NCI-H226 (cell line): ENCODE measurements around the gene SPINK7.
A peak's percentile ranks its signal among the peaks of the same experiment; 100 is the strongest.
"Not testable (repeated sequence)": the region's sequence is repeated elsewhere in the genome, so short reads cannot be mapped to it uniquely, and the experiment has no call there.

ENCODE experiments used
- DNase-seq: peaks from one replicate; pipeline ENCODE4 v3.0.0-alpha.2; 2015

The SPINK7 gene

DNA sequence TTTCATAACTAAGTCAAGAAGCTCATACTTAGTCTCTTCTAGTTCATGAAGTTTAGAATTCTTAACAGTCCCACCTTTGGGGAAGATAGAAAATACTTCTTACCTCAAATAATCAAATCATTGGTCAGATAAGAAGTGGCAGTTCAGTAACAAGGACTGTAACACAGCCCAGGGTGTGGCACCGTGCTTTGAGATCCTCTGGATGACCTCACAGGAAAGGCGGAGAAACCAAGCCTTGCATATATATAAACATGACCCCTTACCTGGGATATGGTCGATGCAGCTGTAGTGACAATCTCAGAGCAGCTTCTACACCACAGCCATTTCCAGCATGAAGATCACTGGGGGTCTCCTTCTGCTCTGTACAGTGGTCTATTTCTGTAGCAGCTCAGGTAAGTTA lies at the start of gene SPINK7:
Gene SPINK7, plus strand, starts transcription at position 271 of the 400 bp plus-strand sequence. Its CDS starts 61 bp downstream, at position 332.
- DNase-seq, result no peak

DNA sequence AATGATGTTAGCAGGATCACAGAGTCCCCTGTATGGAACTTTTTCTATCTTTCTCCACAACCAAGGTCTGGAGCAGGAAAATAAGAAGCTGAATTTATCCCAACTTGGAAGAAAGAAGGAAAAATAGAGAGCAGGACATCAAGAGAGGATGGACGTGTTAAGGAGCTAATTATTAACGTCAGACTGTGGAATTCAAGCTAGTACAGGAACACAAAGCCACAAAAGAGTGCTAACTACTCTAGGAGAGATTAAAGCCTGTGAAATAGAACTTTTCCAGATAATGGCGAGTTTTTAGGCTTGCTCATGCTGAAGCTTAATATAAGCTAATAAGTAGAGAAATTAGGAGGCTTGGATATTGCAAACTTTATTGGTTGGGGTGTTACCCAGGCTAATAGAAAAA lies 44.3 kb upstream of the SPINK7 start:
- no peak for DNase-seq

DNA sequence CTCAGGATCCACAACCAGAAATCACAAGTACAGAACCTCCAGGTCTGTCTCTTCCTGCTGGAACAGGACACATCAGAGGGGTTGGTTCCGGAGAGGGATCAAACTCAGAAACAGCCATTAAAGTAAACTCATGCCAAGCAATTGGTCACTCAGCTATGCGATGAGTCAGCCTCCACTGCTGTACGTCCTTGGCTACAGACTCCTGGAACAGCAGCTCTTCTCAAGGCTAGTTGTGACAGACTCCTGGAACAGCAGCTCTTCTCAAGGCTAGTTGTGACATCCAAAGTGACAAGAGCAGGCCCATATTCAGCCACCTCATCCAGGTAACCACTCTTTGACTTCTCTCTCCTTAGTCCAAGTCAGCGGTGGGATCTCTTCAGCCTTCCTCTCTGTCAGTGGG lies 43.7 kb upstream of the SPINK7 start, which contains the start of gene SPINK13:
Gene SPINK13, plus strand, starts transcription at position 229 of the 400 bp plus-strand sequence. CDS start 1,279 bp downstream, outside the sequence.
- DNase-seq, result peak; percentile 6

DNA sequence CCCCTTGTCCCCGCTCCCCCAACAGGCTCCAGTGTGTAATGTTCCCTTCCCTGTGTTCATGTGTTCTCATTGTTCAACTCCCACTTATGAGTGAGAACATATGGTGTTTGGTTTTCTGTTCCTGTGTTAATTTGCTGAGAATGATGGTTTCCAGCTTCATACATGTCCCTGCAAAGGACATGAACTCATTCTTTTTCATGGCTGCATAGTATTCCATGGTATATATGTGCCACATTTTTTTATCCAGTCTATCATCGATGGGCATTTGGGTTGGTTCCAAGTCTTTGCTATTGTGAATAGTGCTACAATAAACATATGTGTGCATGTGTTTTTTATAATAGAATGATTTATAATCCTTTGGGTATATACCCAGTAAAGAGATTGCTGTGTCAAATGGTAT lies 37.1 kb upstream of the SPINK7 start:
- DNase-seq, result not testable (repeated sequence)

DNA sequence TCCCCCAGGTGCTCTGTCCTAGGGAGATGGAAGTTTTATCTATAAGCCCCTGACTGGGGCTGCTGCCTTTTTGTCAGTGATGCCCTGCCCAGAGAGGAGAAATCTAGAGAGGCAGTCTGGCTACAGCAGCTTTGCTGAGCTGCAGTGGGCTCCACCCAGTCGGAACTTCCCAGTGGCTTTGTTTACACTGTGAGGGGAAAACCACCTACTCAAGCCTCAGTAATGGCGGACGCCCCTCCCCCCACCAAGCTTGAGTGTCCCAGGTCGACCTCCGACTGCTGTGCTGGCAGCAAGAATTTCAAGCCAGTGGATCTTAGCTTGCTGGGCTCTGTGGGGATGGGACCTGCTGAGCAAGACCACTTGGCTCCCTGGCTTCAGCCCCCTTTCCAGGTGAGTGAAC lies 31.3 kb upstream of the SPINK7 start:
- not testable (repeated sequence) for DNase-seq

DNA sequence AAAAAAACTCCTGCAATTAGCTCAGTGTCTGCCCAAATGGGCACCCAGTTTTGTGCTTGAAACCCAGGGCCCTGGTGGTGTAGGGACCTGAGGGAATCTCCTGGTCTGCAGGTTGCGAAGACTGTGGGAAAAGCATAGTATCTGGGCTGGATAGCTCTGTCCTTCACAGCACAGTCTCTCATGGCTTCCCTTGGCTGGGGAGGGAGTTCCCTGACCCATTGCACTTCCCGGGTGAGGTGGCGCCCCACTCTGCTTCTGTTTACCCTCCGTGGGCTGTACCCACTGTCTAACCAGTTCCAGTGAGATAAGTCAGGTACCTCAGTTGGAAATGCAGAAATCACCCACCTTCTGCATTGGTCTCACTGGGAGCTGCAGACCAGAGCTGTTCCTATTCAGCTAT lies 30.9 kb upstream of the SPINK7 start:
- not testable (repeated sequence) for DNase-seq

DNA sequence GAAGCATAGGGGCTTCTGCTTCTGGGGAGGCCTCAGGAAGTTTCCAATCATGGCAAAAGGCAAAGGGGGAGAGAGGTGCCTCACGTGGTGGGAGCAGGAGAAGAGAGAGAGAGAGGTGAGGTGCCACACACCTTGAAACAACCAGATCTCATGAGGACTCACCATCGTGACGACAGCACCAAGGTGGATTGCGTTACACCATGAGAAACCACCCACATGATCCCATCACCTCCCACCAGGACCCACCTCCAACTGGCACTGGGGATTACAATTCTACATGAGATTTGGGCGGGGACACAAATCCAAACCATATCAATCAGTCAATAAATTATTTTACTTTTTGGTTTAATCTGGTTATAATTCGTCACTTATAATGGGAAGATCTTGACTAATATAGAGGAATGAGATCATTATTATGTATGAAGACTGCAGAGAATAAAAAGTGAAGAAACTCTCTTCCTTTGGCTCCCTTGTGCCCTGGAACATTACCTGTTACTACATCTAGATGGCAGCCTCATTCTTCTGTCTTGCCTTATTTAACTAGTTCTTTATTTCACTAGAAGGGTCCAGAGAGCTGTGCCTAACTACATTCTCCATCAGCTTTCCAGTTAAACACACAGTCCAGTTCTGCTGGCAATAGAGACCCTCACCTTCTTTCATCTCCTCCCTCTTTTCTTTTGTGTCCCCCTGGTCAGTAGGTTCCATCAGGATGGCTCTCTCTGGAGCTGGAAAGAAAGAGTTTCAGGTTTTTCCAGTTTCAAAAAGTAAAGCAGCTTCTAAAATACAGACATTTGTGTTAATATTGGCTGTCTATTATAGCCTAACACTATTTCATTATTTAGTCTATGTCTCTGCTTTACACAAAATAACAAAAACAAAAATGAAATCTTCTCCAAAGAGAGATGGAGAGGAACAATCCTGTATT lies 21.7 kb upstream of the SPINK7 start:
- DNase-seq, result no peak

DNA sequence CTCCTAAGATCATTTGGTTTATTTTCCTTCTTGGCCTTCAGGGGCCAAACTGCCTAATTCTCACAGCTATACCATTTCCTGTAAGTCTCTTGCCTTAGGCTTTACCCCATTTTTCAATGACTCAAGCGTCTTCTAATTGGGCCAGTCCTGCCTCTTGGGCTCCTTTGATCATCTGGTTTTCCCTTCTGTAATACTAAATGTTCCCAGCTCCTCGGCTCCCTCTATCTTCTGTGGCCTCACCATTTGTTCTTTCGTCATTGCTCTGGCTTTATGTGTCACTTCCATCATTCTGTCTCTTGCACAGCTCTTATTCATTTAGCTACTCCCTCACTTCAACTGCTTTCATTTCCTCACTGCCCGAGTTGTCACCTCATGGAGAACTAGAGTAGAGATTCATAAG lies 14.5 kb upstream of the SPINK7 start:
- no peak for DNase-seq

DNA sequence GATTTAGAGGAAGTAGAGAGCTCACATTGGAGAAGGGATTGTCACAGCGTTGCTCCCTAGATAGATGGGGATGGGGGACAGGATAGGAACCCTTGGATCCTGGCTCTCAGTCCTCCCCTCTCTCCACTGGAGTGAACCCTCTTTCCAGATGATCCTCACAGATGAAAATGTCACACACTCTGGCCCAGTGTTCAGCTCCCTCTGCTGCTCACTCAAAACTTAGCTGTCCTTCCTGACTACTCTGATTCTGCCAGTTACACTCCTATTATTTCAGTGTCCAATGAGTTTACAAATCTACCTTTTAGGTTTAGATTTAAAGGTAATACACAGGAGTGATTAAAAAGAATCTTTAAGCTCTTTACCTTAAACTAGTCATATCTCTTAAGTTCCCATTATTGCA lies 5.8 kb upstream of the SPINK7 start:
- DNase-seq, result no peak

DNA sequence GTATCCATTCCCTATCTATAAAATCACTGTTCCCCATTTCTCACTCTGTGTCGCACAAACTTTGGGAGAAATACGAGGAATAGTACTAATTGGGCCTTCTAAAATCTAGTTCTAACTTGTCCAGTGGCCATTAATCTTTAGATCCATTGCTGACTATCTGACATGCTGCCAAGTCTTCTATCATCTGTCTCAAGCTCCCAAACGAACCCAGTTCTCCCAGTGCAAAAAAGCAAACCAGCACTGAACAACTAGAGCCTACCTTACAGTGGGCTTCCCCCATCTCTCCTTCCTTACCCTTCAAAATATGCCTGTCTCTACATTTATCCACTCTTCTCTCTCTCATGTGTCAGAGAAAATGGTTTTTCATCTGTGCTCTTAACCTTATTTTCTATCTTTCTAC lies 3.2 kb upstream of the SPINK7 start:
- no peak for DNase-seq

DNA sequence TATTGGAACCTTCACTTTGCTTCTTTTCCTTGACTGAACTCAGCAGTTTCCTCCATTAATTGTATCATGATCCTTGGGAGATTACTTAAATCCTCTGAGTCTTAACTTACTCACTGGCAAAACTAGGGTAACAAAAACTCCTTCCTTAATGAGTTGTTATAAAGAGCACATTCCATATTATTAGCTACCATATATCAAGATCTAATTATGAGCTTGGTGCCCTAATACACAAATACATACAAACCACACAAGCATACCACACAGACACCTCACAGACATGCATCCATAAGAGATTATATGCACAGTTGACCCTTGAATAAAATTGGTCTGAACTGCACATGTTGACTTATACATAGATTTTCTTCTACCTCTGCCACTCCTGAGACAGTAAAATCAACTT lies 2.5 kb upstream of the SPINK7 start:
- DNase-seq, result no peak

DNA sequence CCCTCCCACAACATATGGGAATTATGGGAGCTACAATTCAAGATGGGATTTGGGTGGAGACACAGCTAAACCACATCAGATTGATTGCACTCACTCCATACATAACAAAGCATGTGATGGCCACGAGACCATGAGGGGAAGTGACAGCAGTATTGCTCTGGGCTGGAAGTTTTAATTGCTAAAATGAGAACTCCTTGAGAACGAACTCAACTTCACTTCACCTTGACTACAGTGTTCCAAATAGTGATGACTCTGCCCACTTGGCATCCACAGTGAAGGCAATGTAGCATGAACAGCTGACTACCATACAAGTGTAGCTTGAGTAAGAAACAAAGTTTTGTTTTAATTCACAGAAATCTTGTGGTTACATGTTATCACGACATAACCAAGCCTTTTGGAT lies 739 bp upstream of the SPINK7 start:
- DNase-seq, result no peak

DNA sequence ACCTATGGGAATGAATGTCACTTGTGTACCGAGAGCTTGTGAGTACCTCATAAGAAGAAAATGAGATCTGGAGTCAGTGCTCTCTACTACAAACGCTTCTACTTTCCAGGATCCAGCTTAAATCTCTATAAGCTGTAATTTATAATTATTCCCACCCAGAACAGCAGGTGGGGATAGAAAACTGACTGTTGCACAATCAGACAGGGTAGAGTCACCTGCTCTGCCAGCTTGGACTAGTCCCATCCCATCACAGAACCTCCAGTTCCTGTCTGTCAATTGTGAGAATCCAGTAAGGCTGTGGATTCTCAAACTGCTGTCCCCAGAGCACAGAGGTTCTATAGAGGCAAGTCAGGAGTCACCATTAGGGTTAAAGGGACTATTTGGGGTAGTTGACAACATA lies 2.0 kb downstream of the SPINK7 start:
- DNase-seq, result no peak

DNA sequence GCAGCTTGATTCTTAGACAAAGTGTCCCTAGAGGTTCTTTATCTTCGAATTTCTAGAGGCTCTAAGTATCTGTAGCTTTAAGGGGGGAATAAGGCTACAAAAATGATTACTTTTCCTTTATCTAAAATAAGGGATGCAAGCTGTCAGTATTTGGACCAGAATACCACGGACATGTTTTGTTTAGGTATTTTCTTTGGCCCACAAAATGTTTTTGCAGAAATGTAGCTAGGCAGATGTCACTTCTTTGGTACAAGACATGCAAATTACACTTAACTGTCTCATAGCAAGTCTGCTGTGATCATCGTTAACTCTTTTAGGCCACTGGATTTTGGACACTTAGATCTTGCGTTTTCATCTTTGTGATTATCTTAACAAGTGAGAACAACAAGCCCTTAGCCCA lies 2.5 kb downstream of the SPINK7 start:
- DNase-seq, result no peak

DNA sequence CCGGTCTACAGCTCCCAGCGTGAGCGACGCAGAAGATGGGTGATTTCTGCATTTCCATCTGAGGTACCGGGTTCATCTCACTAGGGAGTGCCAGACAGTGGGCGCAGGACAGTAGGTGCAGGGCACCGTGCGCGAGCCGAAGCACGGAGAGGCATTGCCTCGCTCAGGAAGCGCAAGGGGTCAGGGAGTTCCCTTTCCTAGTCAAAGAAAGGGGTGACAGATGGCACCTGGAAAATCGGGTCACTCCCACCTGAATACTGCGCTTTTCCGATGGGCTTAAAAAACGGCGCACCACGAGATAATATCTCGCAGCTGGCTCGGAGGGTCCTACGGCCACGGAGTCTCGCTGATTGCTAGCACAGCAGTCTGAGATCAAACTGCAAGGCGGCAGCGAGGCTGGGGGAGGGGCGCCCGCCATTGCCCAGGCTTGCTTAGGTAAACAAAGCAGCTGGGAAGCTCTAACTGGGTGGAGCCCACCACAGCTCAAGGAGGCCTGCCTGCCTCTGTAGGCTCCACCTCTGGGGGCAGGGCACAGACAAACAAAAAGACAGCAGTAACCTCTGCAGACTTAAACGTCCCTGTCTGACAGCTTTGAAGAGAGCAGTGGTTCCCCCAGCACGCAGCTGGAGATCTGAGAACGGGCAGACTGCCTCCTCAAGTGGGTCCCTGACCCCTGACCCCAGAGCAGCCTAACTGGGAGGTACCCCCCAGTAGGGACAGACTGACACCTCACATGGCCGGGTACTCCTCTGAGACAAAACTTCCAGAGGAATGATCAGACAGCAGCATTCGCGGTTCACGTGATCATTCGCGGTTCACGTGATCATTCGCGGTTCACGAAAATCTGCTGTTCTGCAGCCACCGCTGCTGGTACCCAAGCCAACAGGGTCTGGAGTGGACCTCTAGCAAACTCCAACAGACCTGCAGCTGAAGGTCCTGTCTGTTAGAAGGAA lies 8.1 kb downstream of the SPINK7 start:
- not testable (repeated sequence) for DNase-seq

DNA sequence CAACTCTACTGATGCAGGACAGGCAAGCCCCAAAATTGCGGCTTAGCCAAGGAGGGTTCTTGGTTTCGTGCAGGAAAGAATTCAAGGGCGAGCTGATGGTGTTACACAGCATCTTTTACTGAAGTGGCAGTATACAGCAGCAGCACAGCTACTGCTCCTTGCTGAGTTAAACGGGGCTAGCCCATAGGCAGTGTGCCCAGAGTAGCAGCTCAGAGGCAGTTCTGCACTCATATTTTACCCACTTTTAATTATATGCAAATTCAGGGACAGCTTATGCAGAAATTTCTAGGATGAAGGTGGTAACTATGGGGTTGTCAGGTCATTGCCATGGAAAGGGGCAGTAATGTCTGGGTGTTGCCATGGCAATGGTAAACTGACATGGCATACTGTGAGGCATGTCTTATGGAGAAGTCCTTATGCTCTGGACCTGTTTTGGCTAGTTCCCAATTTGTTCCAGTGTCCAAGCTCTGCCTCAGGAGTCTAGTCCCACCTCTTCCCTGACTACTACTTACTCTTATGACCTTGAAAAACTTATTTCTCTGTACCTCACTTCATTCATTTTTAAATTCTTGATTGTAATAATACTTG lies 21.1 kb downstream of the SPINK7 start:
- DNase-seq, result no peak

DNA sequence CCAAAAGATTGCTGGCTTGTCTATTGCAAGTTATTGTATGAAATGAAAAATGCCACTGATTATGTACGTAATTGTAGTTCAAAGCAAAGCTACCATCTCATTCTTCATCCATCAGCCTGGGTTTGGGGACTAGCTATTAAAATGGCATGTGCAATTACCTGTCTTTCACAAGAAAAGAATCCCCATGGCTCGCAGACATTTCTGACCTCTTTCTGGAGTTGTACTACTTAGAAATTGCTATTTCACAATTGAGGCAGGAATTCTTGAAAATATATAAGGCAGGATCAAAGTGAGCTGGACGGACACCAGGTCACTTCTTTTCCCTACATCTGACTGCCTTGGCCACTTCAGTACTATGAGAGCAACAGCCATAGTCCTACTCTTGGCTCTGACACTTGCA lies 23.0 kb downstream of the SPINK7 start, which contains the start of gene SPINK9:
Gene SPINK9, plus strand, starts transcription at position 301 of the 400 bp plus-strand sequence. Its CDS starts 55 bp downstream, at position 356.
- no peak for DNase-seq

DNA sequence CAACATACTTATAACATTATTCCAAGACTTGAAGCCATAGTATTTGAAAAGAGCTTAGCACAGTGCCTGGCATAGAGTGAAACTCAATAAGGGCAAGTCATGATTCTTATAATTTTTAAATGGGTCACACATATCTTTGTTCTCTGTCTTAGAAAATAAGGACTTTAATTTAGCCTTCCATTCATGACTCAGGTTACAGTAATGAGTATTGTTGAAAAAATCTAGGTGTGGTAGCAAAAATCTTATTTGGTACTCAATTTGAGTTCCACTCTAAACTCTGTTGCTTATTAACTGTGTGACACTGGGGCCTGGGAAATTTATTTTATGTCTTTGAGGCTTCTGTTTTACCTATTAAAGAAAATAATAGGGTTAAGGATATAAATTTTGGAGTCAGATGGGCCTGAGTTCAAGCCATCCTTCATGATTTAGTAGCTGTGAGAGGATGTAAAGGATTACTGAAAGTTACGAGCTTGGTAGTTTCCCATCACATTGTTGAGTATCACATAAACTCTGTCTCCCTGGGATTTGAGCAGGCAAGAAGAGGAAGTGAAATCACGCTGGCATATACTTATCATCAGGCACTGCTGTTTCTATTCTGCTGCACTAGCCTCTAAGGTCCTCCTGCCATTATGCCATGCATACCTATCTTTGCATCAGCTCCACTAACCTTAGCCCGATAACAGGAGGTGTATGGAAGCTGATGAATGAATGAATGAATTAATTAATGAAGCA lies 24.6 kb downstream of the SPINK7 start:
- DNase-seq, result no peak

DNA sequence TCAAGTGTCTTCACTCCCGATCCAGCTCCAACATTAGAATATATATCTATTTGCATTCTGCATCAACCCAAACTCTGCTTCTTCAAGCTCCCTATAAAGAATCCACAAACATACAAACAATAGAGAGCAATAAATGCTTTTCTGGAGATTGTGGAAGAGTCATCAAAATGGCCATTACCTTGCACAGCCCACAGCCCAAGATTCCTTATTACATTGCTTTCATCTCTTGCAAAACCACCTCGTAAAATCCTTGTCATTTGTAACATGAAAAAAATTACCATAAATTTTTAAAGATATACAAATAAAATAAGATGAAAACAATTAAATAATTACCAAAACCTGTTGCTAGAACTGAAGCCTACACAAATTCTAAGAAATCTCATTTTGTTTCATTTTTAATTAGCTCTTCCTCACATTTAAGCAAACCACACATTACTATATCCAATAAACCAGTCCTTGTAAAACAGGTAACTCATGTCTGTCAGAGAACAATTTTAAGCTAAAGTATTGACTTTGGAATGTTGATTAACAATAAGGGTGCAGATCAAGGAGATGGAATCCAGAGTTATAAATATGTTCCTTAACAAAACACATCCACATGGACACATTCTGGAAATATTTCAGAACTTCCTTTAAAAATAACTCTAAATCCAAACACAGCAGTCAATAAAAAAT lies 30.3 kb downstream of the SPINK7 start:
- DNase-seq, result no peak

DNA sequence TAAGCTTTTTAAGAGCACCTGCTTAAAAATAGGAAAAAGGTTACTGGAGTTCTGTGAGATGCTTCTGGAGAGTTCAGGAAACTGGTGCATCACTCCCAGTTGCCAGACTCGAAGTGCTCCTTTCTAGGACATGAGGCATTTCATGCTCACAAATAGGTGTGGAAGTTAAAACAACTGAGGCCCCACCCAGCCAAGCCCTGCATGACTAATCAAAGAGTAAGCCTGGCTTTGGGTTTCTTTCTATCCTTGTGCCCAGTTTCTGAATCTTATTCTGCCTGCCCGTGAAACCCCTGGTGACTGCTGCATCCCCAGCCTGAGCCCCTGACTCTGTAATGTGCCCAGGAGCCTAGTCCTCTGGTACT lies 30.8 kb downstream of the SPINK7 start:
- no peak for DNase-seq

DNA sequence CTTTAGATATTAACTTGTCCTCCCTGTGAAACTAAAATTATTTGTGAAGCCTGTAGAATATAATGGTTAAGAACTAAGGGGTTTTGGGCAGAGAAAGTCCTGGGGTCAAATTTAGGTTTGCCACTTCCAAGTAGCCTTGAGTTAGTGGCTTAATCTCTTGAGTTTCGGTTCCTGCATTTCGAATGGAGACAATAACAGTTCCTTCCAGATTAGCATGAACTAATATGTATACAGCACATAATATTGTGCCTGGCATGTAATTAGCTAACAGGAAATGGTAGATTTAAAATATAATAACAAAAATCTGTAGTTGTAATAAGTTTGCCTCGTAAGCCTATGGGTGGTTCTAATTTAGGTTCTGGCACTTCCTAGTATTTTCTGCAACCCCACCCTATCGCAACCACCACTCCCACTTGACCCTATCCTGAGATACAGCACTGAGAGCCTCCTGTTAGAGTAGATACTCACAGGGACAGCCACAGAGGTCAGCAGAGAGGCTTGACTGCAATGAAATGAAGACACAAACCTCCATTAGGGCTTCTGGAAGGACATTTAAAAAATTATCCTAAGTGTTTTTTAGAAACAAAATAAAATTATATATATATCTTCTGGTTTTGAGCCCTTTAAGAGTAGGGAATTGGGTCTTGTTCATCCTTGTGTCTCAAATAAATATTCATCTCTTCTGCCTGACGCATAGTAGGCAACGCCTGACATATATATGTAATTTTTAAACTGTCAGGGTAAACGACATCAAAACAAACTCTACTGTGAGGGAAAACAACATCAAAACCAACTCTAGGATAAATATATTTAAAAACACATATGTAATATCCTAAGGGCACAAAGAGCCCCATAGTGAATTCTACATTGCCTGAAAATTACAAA lies 31.6 kb downstream of the SPINK7 start:
- no peak for DNase-seq
